ENCODE data around the gene PPCDC. TPM values are rescaled to one million over a fixed set of nuclear protein-coding genes. Genes with fewer than 3 reads are reported as not detected.
A peak's percentile ranks its signal among the peaks of the same experiment; 100 is the strongest.

PPCDC gene
- total RNA-seq, 1 donor from 2014 or later, result 13.5 TPM

DNA sequence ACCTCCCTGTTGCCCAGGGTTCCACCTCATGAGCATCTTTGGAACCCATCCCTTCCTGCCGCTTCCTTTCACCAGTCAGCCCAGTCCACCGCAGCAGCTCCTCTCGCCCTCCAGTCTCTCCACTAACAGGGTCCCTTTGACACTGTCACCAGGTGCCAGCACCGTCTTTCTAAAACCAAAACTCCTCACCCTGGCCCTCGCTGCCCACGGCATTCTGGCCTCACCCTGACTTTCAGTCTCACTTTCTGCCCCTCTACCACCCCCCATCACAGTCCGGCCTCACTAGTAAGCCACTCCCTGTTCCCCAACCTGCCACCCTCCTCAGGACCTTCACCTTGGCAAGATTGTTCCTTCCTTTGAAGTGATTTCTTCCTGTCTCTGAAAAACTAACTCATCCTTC, 4.2 kb downstream of the PPCDC start:
- intact Hi-C loops (cut with micrococcal nuclease), result loop anchor here (10.0 kb wide), 2 partner anchors 247 to 277 kb away; no protein-coding TSS in a partner anchor
- TF ChIP-seq, protein P1, sequence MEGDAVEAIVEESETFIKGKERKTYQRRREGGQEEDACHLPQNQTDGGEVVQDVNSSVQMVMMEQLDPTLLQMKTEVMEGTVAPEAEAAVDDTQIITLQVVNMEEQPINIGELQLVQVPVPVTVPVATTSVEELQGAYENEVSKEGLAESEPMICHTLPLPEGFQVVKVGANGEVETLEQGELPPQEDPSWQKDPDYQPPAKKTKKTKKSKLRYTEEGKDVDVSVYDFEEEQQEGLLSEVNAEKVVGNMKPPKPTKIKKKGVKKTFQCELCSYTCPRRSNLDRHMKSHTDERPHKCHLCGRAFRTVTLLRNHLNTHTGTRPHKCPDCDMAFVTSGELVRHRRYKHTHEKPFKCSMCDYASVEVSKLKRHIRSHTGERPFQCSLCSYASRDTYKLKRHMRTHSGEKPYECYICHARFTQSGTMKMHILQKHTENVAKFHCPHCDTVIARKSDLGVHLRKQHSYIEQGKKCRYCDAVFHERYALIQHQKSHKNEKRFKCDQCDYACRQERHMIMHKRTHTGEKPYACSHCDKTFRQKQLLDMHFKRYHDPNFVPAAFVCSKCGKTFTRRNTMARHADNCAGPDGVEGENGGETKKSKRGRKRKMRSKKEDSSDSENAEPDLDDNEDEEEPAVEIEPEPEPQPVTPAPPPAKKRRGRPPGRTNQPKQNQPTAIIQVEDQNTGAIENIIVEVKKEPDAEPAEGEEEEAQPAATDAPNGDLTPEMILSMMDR (IDR thresholded peaks at IDR 0.05), result no peak
- ATAC-seq (ENCODE audit: low read depth) (no peak), DNase-seq (no peak)
- H3K4me1 Mint-ChIP-seq, result peaks cover 25% of the 10 kb centered on the region
- ChIA-PET CTCF (interaction anchor here (0.8 to 1.2 kb wide), 2 partner anchors 15 to 177 kb away, joined by 3 to 4 read pairs; no protein-coding TSS in a partner anchor), POLR2A (no interaction called here)
- peaks cover 2% of the 10 kb centered on the region for H3K36me3 Mint-ChIP-seq (ENCODE audit: low read depth)
- H3K27ac Mint-ChIP-seq, result no peak overlapping the region
- H3K9me3 Mint-ChIP-seq, result no peaks in the 10 kb centered on the region
- H3K4me3 Mint-ChIP-seq, result no peak overlapping the region
- no peaks in the 10 kb centered on the region for H3K27me3 Mint-ChIP-seq

DNA sequence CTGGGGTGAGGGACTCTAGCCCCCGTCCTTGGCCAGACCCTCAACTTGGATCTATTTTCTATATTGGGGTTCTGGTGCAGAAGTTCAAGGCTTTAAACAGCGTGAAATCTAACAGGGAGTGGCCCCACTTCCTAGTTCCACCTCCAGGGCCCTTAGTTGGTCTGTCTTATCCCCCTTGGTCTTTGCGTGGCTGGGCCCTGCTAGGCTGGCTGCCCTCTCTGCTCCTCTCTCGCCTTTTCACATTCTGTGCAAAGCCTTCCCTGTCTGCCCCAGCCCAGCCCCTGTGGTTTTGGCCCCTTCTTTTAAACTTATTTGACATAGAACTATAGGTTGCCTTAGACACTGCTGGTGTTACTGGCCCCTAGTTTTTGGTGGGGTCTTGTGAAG, 5.6 kb downstream of the PPCDC start:
- DNase-seq (no peak), ATAC-seq (ENCODE audit: low read depth) (no peak)
- ChIA-PET CTCF (interaction anchor here (0.7 to 4.0 kb wide), 15 partner anchors 9 to 339 kb away, joined by 3 to 62 read pairs (median 4); partner anchors contain the start of genes C15orf39, MAN2C1 and SCAMP5), POLR2A (interaction anchor here (1.1 to 1.6 kb wide), 4 partner anchors 9 to 175 kb away, joined by 3 to 20 read pairs (median 8); partner anchors contain the start of gene C15orf39)
- Mint-ChIP-seq H3K27ac (no peak overlapping the region), H3K9me3 (no peaks in the 10 kb centered on the region), H3K4me3 (no peak overlapping the region), H3K4me1 (peaks cover 23% of the 10 kb centered on the region), H3K36me3 (ENCODE audit: low read depth) (peaks cover 2% of the 10 kb centered on the region), H3K27me3 (no peaks in the 10 kb centered on the region)
- intact Hi-C loops (cut with micrococcal nuclease), result loop anchor here (1.0 to 10.0 kb wide), 5 partner anchors 14 to 654 kb away; no protein-coding TSS in a partner anchor
- TF ChIP-seq, protein P1 (IDR thresholded peaks at IDR 0.05), result no peak

DNA sequence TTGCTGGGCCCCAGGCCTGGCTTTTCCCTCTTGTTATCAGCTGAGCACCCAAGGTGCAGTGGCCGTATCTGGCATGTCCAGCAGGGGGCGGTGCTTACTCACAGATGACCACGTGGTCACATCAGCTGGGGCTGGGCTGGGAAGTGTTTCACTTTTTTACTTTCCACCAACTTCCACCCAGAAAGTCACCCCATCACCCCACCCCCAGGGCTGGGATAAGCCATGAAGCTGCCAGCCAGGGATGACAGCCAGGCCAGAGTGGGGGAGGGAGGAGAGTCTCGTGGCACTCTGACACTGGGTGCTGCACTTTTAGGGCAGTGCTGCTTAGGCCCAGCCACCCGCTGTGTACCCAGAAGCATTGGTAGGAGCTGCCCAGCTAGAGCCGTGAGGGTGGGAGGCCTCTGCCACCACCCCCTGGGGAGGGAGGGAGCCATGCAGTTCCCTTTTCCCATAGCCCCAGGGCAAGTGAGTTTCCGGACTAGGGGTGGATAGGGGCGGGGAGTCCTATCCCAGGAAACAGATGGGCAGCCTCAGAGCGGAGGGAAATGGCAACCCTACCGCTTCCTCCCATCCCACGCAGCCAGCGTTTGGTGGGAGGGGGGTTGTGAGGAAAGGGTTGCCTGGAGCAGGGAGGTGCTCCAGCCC, 6.1 kb downstream of the PPCDC start:
- peak; percentile 82 for DNase-seq
- Mint-ChIP-seq H3K36me3 (ENCODE audit: low read depth) (peaks cover 2% of the 10 kb centered on the region), H3K9me3 (no peaks in the 10 kb centered on the region), H3K4me1 (peaks cover 20% of the 10 kb centered on the region), H3K27ac (no peak overlapping the region), H3K27me3 (no peaks in the 10 kb centered on the region), H3K4me3 (peak overlapping the region; percentile 61)
- peak; percentile 95 for ATAC-seq (ENCODE audit: low read depth)
- ChIA-PET POLR2A (interaction anchor here (1.1 to 1.6 kb wide), 4 partner anchors 9 to 174 kb away, joined by 3 to 20 read pairs (median 8); partner anchors contain the start of gene C15orf39), CTCF (interaction anchor here (0.7 to 4.0 kb wide), 16 partner anchors 8 to 339 kb away, joined by 3 to 62 read pairs (median 4); partner anchors contain the start of genes C15orf39, MAN2C1 and SCAMP5)
- intact Hi-C loops (cut with micrococcal nuclease), result loop anchor here (1.0 to 10.0 kb wide), 5 partner anchors 14 to 654 kb away; no protein-coding TSS in a partner anchor
- TF ChIP-seq, protein P1 (IDR thresholded peaks at IDR 0.05), result no peak

DNA sequence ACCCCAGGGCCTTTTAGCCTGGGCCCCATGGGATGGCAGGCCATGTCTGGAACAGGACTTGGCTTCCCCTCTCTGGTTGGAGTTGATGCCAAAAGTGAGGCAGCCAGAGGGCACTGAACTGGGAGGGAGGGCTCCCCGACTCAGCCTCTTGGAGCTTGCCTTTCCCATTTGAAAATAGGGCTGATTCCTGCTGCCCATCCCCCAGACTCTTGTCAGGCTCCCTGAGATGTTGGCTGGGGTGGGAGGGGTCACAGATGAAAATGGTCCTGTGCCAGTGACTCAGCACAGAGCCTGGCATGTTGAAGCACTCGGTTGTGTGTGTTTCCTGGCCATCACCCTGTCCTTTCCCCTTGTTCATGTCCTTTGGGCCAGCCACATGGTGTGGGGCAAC, 6.6 kb downstream of the PPCDC start:
- no peaks in the 10 kb centered on the region for H3K9me3 Mint-ChIP-seq
- H3K4me1 Mint-ChIP-seq, result peaks cover 20% of the 10 kb centered on the region
- ATAC-seq (ENCODE audit: low read depth) (no peak), DNase-seq (no peak)
- peaks cover 2% of the 10 kb centered on the region for H3K36me3 Mint-ChIP-seq (ENCODE audit: low read depth)
- TF ChIP-seq, protein P1 (IDR thresholded peaks at IDR 0.05), result no peak
- no peaks in the 10 kb centered on the region for H3K27me3 Mint-ChIP-seq
- intact Hi-C loops (cut with micrococcal nuclease), result no loop called here
- CTCF ChIA-PET, result interaction anchor here (0.6 to 4.0 kb wide), 7 partner anchors 8 to 192 kb away, joined by 3 to 62 read pairs (median 4); no protein-coding TSS in a partner anchor
- POLR2A ChIA-PET, result interaction anchor here (1.1 to 1.6 kb wide), 4 partner anchors 8 to 174 kb away, joined by 3 to 20 read pairs (median 8); partner anchors contain the start of gene C15orf39
- no peak overlapping the region for H3K4me3 Mint-ChIP-seq
- no peak overlapping the region for H3K27ac Mint-ChIP-seq

DNA sequence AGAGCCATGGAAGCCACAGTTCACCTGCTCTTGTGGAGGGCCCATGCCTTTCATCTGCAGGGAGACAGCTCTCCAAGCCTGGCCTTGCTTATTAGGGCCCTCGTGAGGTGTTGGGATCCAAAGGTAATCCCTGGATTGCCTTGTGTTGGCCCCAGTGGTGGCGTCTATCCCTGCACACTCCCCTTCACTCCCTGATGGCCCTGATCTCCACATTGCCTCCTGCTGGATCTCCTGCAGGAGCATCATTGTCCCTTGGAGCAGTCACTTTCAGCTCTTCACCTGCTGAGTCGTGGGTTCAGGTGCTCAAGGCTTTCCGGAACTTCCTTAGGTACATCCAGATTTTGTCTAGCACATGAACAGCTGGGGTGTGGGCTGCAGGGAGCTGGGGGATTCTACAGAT, 7.0 kb downstream of the PPCDC start:
- Mint-ChIP-seq H3K27me3 (no peaks in the 10 kb centered on the region), H3K4me1 (peaks cover 20% of the 10 kb centered on the region), H3K4me3 (no peak overlapping the region), H3K9me3 (no peaks in the 10 kb centered on the region), H3K36me3 (ENCODE audit: low read depth) (peaks cover 2% of the 10 kb centered on the region), H3K27ac (no peak overlapping the region)
- ATAC-seq (ENCODE audit: low read depth) (no peak), DNase-seq (no peak)
- ChIA-PET CTCF (interaction anchor here (0.6 to 4.0 kb wide), 3 partner anchors 12 to 174 kb away, joined by 4 to 62 read pairs (median 28); no protein-coding TSS in a partner anchor), POLR2A (interaction anchor here (0.9 to 2.1 kb wide), 3 partner anchors 170 to 174 kb away, joined by 4 to 9 read pairs (median 6); partner anchors contain the start of gene C15orf39)
- TF ChIP-seq, protein P1 (IDR thresholded peaks at IDR 0.05), result no peak
- intact Hi-C loops (cut with micrococcal nuclease), result no loop called here
